Measurements from ENCODE around the gene ZNF766. TPM values are rescaled to one million over a fixed set of nuclear protein-coding genes. Genes with fewer than 3 reads are reported as not detected.

ZNF766 gene
- total and polyA plus RNA-seq, 2 of the 8 experiments (the other 6 are each of a cell fraction or from before 2014, with no cell fraction given): 8.3 to 31.9 TPM

DNA sequence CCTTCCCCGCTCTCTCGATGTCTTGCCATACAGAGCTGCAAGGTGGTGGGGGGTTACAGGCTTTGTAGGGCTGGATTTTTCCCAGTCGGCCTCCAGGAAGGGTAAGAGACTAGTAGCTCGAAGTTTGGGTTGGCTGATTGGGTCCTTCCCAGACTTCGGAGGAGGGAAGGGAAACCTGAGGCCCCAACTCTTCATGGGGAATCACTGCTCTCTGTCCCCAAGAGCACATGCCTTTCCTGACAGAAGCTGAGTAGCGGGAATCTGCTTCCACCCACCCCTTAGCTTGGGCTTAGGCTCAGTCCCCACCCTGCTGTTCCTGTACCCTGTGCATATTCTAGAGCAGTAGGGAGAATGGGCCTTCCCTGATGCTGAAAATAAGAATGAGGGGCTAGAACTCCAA lies 39.9 kb upstream of the ZNF766 start:
- Histone ChIP-seq H3K9me3 (ENCODE audit: insufficient read depth in 2 of 2, low read depth in 1 of 2, low read length in 1 of 2) (no peaks in the 10 kb centered on the region), H4K91ac (replicated peaks; ENCODE audit: insufficient read length, low read length) (no peak overlapping the region), H3K18ac (ENCODE audit: extremely low read depth, low read length) (no peak overlapping the region), H2AFZ (ENCODE audit: low read length) (no peak overlapping the region), H3K27me3 (replicated peaks in 1 of 4; ENCODE audit: control insufficient read depth in 3 of 4, extremely low read depth in 1 of 4, insufficient read depth in 3 of 4, low read length in 3 of 4) (no peaks in the 10 kb centered on the region), H4K8ac (ENCODE audit: extremely low read depth, insufficient read depth, low read length) (no peak overlapping the region), H3K23ac (ENCODE audit: insufficient read length) (no peak overlapping the region), H3K4me3 (ENCODE audit: extremely low read depth in 1 of 4, insufficient read depth in 2 of 4, low read depth in 3 of 4, low read length in 4 of 4) (no peak overlapping the region), H2AK5ac (ENCODE audit: low read depth, low read length) (no peak overlapping the region), H2BK20ac (ENCODE audit: low read length) (no peak overlapping the region), H4K20me1 (replicated peaks in 1 of 2; ENCODE audit: control insufficient read depth in 1 of 2, insufficient read depth in 2 of 2, low read length in 2 of 2) (peaks cover 0 to 2% of the 10 kb centered on the region in 2 experiments), H3K9ac (replicated peaks in 1 of 4; ENCODE audit: extremely low read depth in 1 of 4, low read depth in 3 of 4, low read length in 3 of 4) (no peak overlapping the region), H2BK120ac (replicated peaks; ENCODE audit: low read depth, low read length) (no peak overlapping the region), H3K14ac (ENCODE audit: insufficient read length) (no peak overlapping the region), H3K4me2 (ENCODE audit: insufficient read depth in 1 of 2, low read depth in 2 of 2, low read length in 2 of 2) (no peak overlapping the region), H3K27ac (ENCODE audit: low read depth, low read length) (no peak overlapping the region), H2BK5ac (ENCODE audit: low read depth, low read length) (no peak overlapping the region), H2BK12ac (ENCODE audit: low read depth, low read length) (no peak overlapping the region), H3K79me2 (ENCODE audit: control insufficient read depth in 1 of 2, insufficient read depth in 2 of 2, low read length in 2 of 2) (no peaks in the 10 kb centered on the region), H3K4ac (replicated peaks; ENCODE audit: insufficient read length, low read depth, low read length) (no peak overlapping the region), H3K23me2 (ENCODE audit: low read depth, low read length) (no peaks in the 10 kb centered on the region), H2BK15ac (ENCODE audit: low read length) (no peak overlapping the region), H4K5ac (ENCODE audit: insufficient read length, low read depth, low read length) (no peak overlapping the region), H3K56ac (replicated peaks; ENCODE audit: insufficient read length, low read depth, low read length) (no peak overlapping the region), H3K4me1 (replicated peaks in 1 of 4; ENCODE audit: control insufficient read depth in 3 of 4, insufficient read depth in 4 of 4, low read length in 3 of 4) (no peaks in the 10 kb centered on the region), H3K36me3 (ENCODE audit: control insufficient read depth in 2 of 4, insufficient read depth in 4 of 4, low read length in 3 of 4) (peaks cover 13 to 35% (median 31%) of the 10 kb centered on the region in 4 experiments), H3K79me1 (ENCODE audit: low read depth, low read length) (no peaks in the 10 kb centered on the region; the same call in 1 of the 2 replicates)
- FAIRE-seq (no peak), DNase-seq (ENCODE audit: low read depth in 1 of 2, low spot score in 2 of 2) (no peak)
- WGBS, 2 experiments (ENCODE audit: extremely low coverage in 1 of 2, insufficient coverage in 1 of 2, insufficient read length in 1 of 2, insufficient replicate concordance in 2 of 2, low coverage in 1 of 2, low lambda C conversion rate in 2 of 2, missing lambda C conversion rate in 1 of 2): 97% methylated on average over 6 of the region's 6 CpGs; no CpG with 5 or more reads in 1 of the 2 experiments
- TF ChIP-seq NANOG (IDR thresholded peaks at IDR 0.05; ENCODE audit: insufficient read depth, low read depth, low read length, poor library complexity, severe bottlenecking): no peak
- TF ChIP-seq, protein P1, sequence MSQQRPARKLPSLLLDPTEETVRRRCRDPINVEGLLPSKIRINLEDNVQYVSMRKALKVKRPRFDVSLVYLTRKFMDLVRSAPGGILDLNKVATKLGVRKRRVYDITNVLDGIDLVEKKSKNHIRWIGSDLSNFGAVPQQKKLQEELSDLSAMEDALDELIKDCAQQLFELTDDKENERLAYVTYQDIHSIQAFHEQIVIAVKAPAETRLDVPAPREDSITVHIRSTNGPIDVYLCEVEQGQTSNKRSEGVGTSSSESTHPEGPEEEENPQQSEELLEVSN (IDR thresholded peaks at IDR 0.05): no peak
- peak; percentile 20; the same call in 1 of the 2 replicates for TF ChIP-seq POLR2AphosphoS5 (IDR thresholded peaks at IDR 0.05; ENCODE audit: low read depth, low read length)
- no peak for TF ChIP-seq CHD1 (IDR thresholded peaks at IDR 0.05; ENCODE audit: low read depth, low read length)
- TF ChIP-seq CEBPB (IDR thresholded peaks at IDR 0.05; ENCODE audit: low read depth, low read length): no peak
- TF ChIP-seq ASH2L (IDR thresholded peaks at IDR 0.05; ENCODE audit: low read length): no peak
- TF ChIP-seq, protein P2, sequence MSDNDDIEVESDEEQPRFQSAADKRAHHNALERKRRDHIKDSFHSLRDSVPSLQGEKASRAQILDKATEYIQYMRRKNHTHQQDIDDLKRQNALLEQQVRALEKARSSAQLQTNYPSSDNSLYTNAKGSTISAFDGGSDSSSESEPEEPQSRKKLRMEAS (IDR thresholded peaks at IDR 0.05): 0 out of 2 replicates have a peak, but pooled peaks have one; percentile 24
- ChIA-PET CTCF (ENCODE audit: partially characterized antibody) (interaction anchor here (0.6 to 3.9 kb wide), 2 partner anchors 8 to 162 kb away, joined by 3 to 16 read pairs; no protein-coding TSS in a partner anchor), POLR2A (ENCODE audit: partially characterized antibody) (interaction anchor here (0.7 to 2.7 kb wide), 5 partner anchors 12 to 40 kb away, joined by 3 to 8 read pairs (median 3); partner anchors contain the start of gene PPP2R1A)

All from H1 (cell line).